GM20431 (cell line): ENCODE results near the gene PACSIN3.

ENCODE experiments used
- in situ Hi-C: fragments of 300-500 bp; cut with MseI, MboI; formaldehyde crosslinking; loops from one replicate; pipeline ENCODE4 v1.15.0; 2020; ENCODE audit warnings: low sequenced_read_pairs; ENCODE audit not compliant: unreplicated experiment

Gene PACSIN3

GRCh38 chr11:47130543-47130942 is 55.7 kb downstream of the PACSIN3 start:
- in situ Hi-C loops: no loop called here
